NT2/D1 (cell line): ENCODE measurements around the gene GADD45B.

Experiments used
- DNase-seq: peaks from one replicate; pipeline ENCODE4 v3.0.0-alpha.2; 2011; ENCODE audit warnings: low read depth, low spot score
- H3K27me3 ChIP-seq: 2 replicates; pipeline ENCODE4 v1.6.0; 2011; ENCODE audit warnings: mild to moderate bottlenecking; ENCODE audit not compliant: insufficient read length, insufficient read depth
- H3K36me3 ChIP-seq: 2 replicates; pipeline ENCODE4 v1.6.1; 2011; ENCODE audit warnings: mild to moderate bottlenecking, low read length, mixed read lengths; ENCODE audit not compliant: insufficient read depth, insufficient read length
- H3K4me1 ChIP-seq: 2 replicates; pipeline ENCODE4 v1.5.1; 2011; ENCODE audit not compliant: insufficient read depth, insufficient read length
- H3K4me3 ChIP-seq: 2 replicates; pipeline ENCODE4 v1.5.1; 2011; ENCODE audit warnings: low read depth; ENCODE audit not compliant: insufficient read length
- H3K9ac ChIP-seq: 2 replicates; pipeline ENCODE4 v1.6.0; 2011; ENCODE audit warnings: low read depth; ENCODE audit not compliant: insufficient read length
- H3K9me3 ChIP-seq: 2 replicates; pipeline ENCODE4 v1.5.1; 2011; ENCODE audit warnings: mild to moderate bottlenecking, low read length; ENCODE audit not compliant: insufficient read depth
- SUZ12 ChIP-seq: IDR thresholded peaks from 2 replicates; pipeline ENCODE4 v1.6.1; 2011; ENCODE audit not compliant: insufficient read length, insufficient read depth; ENCODE audit errors: extremely low read depth
- YY1 ChIP-seq: IDR thresholded peaks from 2 replicates; pipeline ENCODE4 v1.6.1; 2011; ENCODE audit not compliant: insufficient read length, insufficient read depth
- ZNF274 ChIP-seq: IDR thresholded peaks from 2 replicates; pipeline ENCODE4 v1.6.1; 2011; ENCODE audit warnings: mild to moderate bottlenecking, low read depth, low read length

The GADD45B gene

DNA sequence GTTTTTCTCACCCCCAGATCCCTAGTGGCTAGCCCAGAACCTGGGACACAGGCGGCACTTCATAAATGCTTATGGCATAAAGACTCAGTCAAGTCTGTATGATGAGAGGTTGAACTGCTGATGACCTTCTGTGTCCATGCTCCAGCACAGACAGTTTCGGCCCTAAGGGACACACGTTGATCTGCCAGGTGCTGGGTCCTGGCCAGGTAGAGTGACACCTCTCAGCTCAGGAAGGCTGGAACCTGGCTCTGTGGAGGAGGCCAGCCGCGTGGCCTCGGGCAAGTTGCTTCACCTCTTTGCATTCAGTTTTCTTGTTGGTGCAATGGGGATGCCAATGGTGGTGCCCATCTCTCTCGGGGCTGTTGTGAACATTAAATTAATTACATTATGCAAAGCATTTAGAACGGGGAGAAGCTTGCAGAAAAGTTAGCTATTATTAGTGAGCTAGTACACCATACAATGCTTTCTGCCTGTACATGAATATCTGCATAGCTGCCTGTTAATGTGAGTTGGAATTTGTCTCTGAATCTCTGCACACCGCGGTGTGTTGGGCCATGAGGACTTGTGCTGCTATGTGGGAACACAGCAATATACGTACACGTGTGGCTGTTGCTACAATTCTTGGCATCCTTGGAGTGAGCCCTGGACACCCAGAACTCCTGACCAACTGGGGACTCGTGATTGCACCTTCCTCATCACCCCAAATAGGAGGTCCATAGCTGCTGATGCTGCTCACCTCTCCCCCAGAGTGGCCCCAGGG, 8.4 kb downstream of the GADD45B start:
- H3K27me3 ChIP-seq, result peaks cover 2% of the 10 kb centered on the region
- TF ChIP-seq YY1, result no peak
- no peak for TF ChIP-seq ZNF274
- no peak for TF ChIP-seq SUZ12
- H3K36me3 ChIP-seq, result no peaks in the 10 kb centered on the region
- H3K4me3 ChIP-seq, result no peak overlapping the region
- peaks cover 12% of the 10 kb centered on the region; the same call in 1 of the 2 replicates for H3K9me3 ChIP-seq
- H3K9ac ChIP-seq, result no peak overlapping the region
- peaks cover 7% of the 10 kb centered on the region for H3K4me1 ChIP-seq
- DNase-seq, result no peak

DNA sequence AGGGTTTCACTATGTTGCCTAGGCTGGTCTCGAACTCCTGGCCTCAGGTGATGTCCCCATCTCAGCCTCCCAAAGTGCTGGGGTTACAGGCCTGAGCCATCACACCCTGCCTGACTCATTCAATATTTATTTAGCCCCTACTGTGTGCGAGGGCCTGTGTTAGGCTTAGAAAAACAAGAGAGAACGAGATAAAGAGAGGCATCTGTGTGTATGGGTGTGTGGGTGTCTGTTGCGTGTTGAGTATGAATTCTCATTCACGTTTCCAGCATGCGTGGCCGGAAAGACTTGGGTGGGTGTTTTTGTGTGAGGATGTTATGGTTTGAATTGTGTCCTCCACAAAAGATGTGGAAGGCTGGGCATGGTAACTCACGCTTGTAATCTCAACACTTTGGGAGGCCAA, 9.5 kb downstream of the GADD45B start:
- TF ChIP-seq SUZ12 (no peak), YY1 (no peak), ZNF274 (no peak)
- Histone ChIP-seq H3K4me1 (peaks cover 2% of the 10 kb centered on the region), H3K9me3 (peaks cover 12% of the 10 kb centered on the region; the same call in 1 of the 2 replicates), H3K36me3 (no peaks in the 10 kb centered on the region), H3K9ac (no peak overlapping the region), H3K27me3 (no peaks in the 10 kb centered on the region), H3K4me3 (no peak overlapping the region)
- DNase-seq, result no peak

DNA sequence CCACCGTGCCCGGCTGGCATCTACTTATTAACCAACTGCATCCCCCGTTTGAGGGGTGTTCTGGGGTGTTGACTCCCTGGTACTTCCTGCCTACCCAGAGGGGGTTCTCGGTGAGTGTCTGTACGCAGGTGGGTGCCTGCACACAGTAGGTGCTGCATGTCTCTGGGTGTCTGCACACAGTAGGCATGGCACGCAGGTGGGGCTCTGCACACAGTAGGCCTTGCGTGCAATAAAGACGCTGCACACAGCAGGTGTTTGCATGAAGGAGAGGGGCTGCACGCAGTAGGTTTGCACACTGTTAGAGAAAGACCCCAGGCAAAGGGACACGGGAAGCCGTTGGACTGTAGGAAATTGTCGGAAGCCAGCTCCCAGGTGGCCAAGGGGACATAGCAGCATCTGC, 11.2 kb downstream of the GADD45B start:
- Histone ChIP-seq H3K4me3 (no peak overlapping the region), H3K9me3 (peaks cover 12% of the 10 kb centered on the region; the same call in 1 of the 2 replicates), H3K4me1 (peaks cover 2% of the 10 kb centered on the region), H3K9ac (no peak overlapping the region), H3K27me3 (no peaks in the 10 kb centered on the region), H3K36me3 (no peaks in the 10 kb centered on the region)
- no peak for TF ChIP-seq SUZ12
- TF ChIP-seq ZNF274, result no peak
- no peak for DNase-seq

DNA sequence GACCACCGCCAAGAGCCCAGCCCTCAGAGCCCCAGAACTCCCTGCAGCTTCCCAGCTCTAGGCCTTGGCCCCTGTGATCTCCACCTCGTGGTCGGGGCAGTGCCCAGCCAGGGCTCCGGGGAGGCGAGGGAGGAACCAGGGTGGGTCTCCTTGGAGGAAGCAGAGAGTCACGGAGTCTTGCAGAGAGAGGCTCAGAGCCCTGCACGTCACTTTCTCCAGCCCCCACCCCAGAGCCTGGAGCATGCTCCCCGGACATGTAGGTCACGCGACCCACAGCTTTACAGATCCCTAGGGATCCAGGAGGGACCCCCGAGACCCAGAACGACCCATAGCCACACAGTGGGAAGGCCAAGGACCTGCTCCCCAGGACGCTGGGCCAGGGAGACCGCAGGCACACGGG, 11.9 kb downstream of the GADD45B start:
- H3K9me3 ChIP-seq, result peaks cover 6% of the 10 kb centered on the region; the same call in 1 of the 2 replicates
- H3K4me1 ChIP-seq, result peaks cover 4% of the 10 kb centered on the region
- DNase-seq, result no peak
- H3K36me3 ChIP-seq, result no peaks in the 10 kb centered on the region
- no peak overlapping the region for H3K9ac ChIP-seq
- no peak overlapping the region for H3K4me3 ChIP-seq
- no peak for TF ChIP-seq SUZ12
- no peak for TF ChIP-seq ZNF274
- no peak for TF ChIP-seq YY1
- H3K27me3 ChIP-seq, result no peaks in the 10 kb centered on the region

DNA sequence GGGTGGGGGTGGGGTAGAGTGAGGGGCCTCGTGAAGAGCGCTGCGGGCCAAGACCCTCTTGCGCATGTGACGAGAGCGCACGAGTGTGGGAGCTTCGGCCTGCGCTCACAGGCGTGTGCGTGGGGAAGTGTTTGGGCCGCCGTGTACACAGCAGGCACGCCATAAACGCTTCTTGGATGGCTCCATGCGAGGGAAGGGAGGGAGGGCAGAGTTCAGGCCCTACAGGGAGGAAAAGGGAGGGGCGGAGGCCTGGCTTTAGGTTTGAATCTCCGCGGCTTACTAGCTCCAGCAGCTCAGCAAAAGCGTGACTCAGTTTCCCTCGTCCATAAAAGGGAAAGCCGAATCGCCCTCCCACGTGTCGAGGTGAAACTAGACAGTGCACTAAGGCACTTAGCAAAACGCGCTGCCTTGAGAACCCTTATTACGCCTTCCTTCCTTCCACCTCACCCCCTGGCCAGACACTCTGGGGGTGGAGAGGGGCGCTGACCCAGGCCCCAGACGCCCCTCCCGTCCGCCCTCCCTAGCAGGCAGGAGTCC, 12.5 kb downstream of the GADD45B start:
- H3K4me1 ChIP-seq, result peaks cover 6% of the 10 kb centered on the region

DNA sequence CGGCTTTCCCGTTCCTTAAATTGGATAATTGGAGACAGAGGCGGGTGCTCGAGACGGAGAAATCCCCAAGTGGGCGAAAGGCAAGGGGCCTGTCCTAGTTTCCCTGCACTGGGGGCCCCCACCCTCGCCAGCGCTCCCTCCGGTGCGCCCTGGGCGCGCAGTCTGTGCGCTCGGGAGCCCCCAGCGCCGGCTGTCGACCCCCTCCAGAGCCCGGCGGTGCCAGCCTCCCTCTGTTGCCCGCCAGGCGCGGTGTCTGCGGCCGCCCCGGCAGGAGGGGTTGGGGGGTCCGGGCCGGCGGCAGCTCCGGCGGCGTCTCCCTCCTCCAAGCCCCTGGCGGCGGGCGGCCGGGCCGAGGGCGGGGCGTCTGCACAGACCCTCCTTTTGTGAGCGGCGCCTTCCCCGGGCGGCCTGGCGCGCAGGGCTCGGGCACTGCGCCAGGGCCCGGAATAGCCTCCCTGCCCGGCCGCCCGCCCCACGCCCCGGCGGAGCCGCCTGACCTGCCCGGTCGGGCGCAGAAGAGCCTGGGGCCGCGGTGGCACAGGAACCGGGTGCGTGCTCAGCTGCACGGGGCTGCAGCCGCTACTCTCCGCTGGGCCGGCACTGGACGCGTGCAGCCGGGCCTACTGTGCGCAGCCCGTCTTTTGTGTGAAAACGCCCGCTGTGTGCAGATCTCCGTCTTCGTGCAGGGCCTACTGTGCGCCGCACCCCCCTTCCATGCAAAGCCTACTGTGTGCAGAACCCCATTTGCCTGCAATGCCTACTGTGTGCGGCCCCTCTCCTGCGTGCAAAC, 13.2 kb downstream of the GADD45B start:
- Histone ChIP-seq H3K4me1 (peaks cover 8% of the 10 kb centered on the region), H3K9ac (no peak overlapping the region), H3K36me3 (no peaks in the 10 kb centered on the region), H3K9me3 (no peaks in the 10 kb centered on the region), H3K27me3 (peaks cover 1% of the 10 kb centered on the region), H3K4me3 (no peak overlapping the region)
- TF ChIP-seq ZNF274 (no peak), SUZ12 (no peak), YY1 (no peak)
- DNase-seq, result no peak

More for the DNA sequence above, 12.5 kb downstream of the GADD45B start:
- TF ChIP-seq SUZ12, result no peak
- TF ChIP-seq ZNF274, result no peak
- no peak for TF ChIP-seq YY1
- Histone ChIP-seq H3K9ac (no peak overlapping the region), H3K9me3 (0 out of 2 replicates have a peak, but pooled peaks cover under 1% of the 10 kb centered on the region), H3K4me3 (no peak overlapping the region), H3K36me3 (no peaks in the 10 kb centered on the region), H3K27me3 (no peaks in the 10 kb centered on the region)
- DNase-seq, result no peak

DNA sequence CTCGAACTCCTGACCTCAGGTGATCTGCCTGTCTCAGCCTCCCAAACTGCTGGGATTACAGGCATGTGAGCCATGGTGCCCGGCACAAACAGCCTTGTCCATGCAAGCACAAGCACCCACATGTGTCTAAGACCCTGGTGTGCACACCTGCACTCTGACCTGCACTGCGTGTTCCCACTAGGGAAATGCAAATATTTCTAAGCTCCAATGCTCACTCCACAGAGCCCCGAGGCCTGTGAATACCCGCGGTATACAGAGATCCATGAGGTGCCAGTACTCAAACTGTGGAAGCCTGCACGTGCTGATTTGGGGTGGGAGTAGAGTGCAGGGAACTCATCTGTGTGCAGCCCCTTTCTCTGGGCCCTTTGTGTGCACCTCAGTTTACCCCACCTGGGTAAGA, 14.7 kb downstream of the GADD45B start:
- peak overlapping the region; percentile 21 for H3K9ac ChIP-seq
- no peak overlapping the region for H3K4me3 ChIP-seq
- H3K9me3 ChIP-seq, result no peaks in the 10 kb centered on the region
- peaks cover 13% of the 10 kb centered on the region for H3K4me1 ChIP-seq
- no peaks in the 10 kb centered on the region for H3K36me3 ChIP-seq
- no peak for DNase-seq
- TF ChIP-seq ZNF274 (no peak), SUZ12 (no peak), YY1 (no peak)
- H3K27me3 ChIP-seq, result peaks cover 9% of the 10 kb centered on the region
